ENCODE results near the gene LRRC61. TPM values are rescaled to one million over a fixed set of nuclear protein-coding genes. Genes with fewer than 3 reads are reported as not detected.
"Not testable (repeated sequence)": the region's sequence is repeated elsewhere in the genome, so short reads cannot be mapped to it uniquely, and the experiment has no call there.

The LRRC61 gene
- total RNA-seq = 28.1 and 28.3 TPM in 2 replicates
- long read RNA-seq, partial matches to known transcripts = 0 of 1 reads
- long read RNA-seq, other reads (novel, unspliced or antisense) = 0 of 1 reads

- H3K27ac Mint-ChIP-seq = peak within 1 kb of the TSS; percentile 97
- peak; percentile 69 for DNase-seq (ENCODE audit: low spot score, unreplicated experiment)
These were observed at the start of gene LRRC61, which contains the start of gene ACTR3C for GRCh38 chr7:150322833-150323681. LRRC61 (plus strand) TSS chr7:150323355; CDS start chr7:150336862, 13,507 bp downstream. ACTR3C (minus strand) TSS chr7:150323545; CDS start chr7:150295296, 28,249 bp downstream.

GRCh38 chr7:150276132-150276695 lies 46.9 kb upstream of the LRRC61 start:
- H3K36me3 Mint-ChIP-seq (ENCODE audit: insufficient read depth); H3K4me3 Mint-ChIP-seq (ENCODE audit: low read depth); H3K27ac Mint-ChIP-seq; H3K9me3 Mint-ChIP-seq (ENCODE audit: low read depth); H3K4me1 Mint-ChIP-seq (ENCODE audit: low read depth); DNase-seq (ENCODE audit: low spot score, unreplicated experiment): not testable (repeated sequence)
- TF ChIP-seq CTCF (IDR thresholded peaks at IDR 0.05; ENCODE audit: unreplicated experiment) = peak; percentile 85
- H3K27me3 Mint-ChIP-seq = peaks cover 28% of the 10 kb centered on the region

More at GRCh38 chr7:150322833-150323681, at the start of gene LRRC61, which contains the start of gene ACTR3C:
- peaks cover 13% of the 10 kb centered on the region for H3K4me1 Mint-ChIP-seq (ENCODE audit: low read depth)
- peak; percentile 45 for TF ChIP-seq CTCF (IDR thresholded peaks at IDR 0.05; ENCODE audit: unreplicated experiment)
- no peaks in the 10 kb centered on the region for H3K9me3 Mint-ChIP-seq (ENCODE audit: low read depth)
- H3K4me3 Mint-ChIP-seq (ENCODE audit: low read depth) = peak within 1 kb of the TSS; percentile 92
- no peaks in the 10 kb centered on the region for H3K27me3 Mint-ChIP-seq
- H3K36me3 Mint-ChIP-seq (ENCODE audit: insufficient read depth) = peaks cover 4% of the 10 kb centered on the region

- not testable (repeated sequence) for DNase-seq (ENCODE audit: low spot score, unreplicated experiment); H3K4me1 Mint-ChIP-seq (ENCODE audit: low read depth); H3K4me3 Mint-ChIP-seq (ENCODE audit: low read depth); H3K36me3 Mint-ChIP-seq (ENCODE audit: insufficient read depth); H3K9me3 Mint-ChIP-seq (ENCODE audit: low read depth); H3K27ac Mint-ChIP-seq
- H3K27me3 Mint-ChIP-seq = peaks cover 28% of the 10 kb centered on the region
These were observed 44.8 kb upstream of the LRRC61 start for GRCh38 chr7:150278383-150278782.

- not testable (repeated sequence) for H3K4me3 Mint-ChIP-seq (ENCODE audit: low read depth); H3K27ac Mint-ChIP-seq; H3K9me3 Mint-ChIP-seq (ENCODE audit: low read depth); DNase-seq (ENCODE audit: low spot score, unreplicated experiment); H3K4me1 Mint-ChIP-seq (ENCODE audit: low read depth); H3K36me3 Mint-ChIP-seq (ENCODE audit: insufficient read depth)
- H3K27me3 Mint-ChIP-seq = peaks cover 19% of the 10 kb centered on the region
These were observed 41.3 kb upstream of the LRRC61 start for GRCh38 chr7:150281681-150282403.

- H3K27ac Mint-ChIP-seq; H3K4me1 Mint-ChIP-seq (ENCODE audit: low read depth); DNase-seq (ENCODE audit: low spot score, unreplicated experiment); H3K9me3 Mint-ChIP-seq (ENCODE audit: low read depth); H3K4me3 Mint-ChIP-seq (ENCODE audit: low read depth); H3K36me3 Mint-ChIP-seq (ENCODE audit: insufficient read depth); H3K27me3 Mint-ChIP-seq: not testable (repeated sequence)
These were observed 40.0 kb upstream of the LRRC61 start for GRCh38 chr7:150283111-150283510.

- H3K36me3 Mint-ChIP-seq (ENCODE audit: insufficient read depth); H3K4me1 Mint-ChIP-seq (ENCODE audit: low read depth); DNase-seq (ENCODE audit: low spot score, unreplicated experiment); H3K27ac Mint-ChIP-seq; H3K27me3 Mint-ChIP-seq; H3K4me3 Mint-ChIP-seq (ENCODE audit: low read depth); H3K9me3 Mint-ChIP-seq (ENCODE audit: low read depth): not testable (repeated sequence)
These were observed 39.5 kb upstream of the LRRC61 start for GRCh38 chr7:150283608-150284007.
